ENCODE results near the gene SDK1. TPM values are rescaled to one million over a fixed set of nuclear protein-coding genes. Genes with fewer than 3 reads are reported as not detected.
A peak's percentile ranks its signal among the peaks of the same experiment; 100 is the strongest.

SDK1 gene
- total RNA-seq, 4 donors from 2014 or later: 3.7 to 80.9 (median 13.1) TPM

DNA sequence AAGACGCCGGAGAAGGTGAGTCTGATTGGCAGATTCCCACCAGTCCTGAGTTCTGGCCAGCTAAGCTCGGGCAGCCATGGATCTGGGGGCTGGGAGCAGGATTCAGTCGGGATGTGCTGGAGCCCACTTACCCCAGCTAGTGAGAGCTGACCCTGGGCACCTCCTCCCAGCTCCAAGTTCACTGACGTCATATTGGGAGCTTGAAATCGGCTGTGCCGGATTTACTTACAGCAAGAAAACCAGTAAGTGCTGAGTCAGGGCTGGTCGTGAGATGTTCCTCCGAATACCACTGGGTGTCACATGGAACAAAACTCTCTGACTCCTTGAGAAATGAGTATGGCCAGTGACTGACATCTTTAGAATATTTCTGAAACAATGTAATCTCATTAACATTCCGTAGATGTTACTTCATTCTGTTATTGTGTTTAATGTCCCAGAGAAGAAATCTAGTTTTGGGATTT lies 621.2 kb downstream of the SDK1 start:
- no peaks in the 10 kb centered on the region for H3K27me3 ChIP-seq
- H3K27ac ChIP-seq: no peak overlapping the region
- no peak overlapping the region for H3K4me3 ChIP-seq
- H3K9me3 ChIP-seq: no peaks in the 10 kb centered on the region
- peak in 1 of 3 donors; percentile 54 for DNase-seq
- peak in 3 of 6 experiments; percentile 6 to 32 (median 26) for TF ChIP-seq CTCF (IDR thresholded peaks at IDR 0.05)
- TF ChIP-seq POLR2A (IDR thresholded peaks at IDR 0.05): no peak
- no peaks in the 10 kb centered on the region for H3K36me3 ChIP-seq
- no peaks in the 10 kb centered on the region for H3K4me1 ChIP-seq

DNA sequence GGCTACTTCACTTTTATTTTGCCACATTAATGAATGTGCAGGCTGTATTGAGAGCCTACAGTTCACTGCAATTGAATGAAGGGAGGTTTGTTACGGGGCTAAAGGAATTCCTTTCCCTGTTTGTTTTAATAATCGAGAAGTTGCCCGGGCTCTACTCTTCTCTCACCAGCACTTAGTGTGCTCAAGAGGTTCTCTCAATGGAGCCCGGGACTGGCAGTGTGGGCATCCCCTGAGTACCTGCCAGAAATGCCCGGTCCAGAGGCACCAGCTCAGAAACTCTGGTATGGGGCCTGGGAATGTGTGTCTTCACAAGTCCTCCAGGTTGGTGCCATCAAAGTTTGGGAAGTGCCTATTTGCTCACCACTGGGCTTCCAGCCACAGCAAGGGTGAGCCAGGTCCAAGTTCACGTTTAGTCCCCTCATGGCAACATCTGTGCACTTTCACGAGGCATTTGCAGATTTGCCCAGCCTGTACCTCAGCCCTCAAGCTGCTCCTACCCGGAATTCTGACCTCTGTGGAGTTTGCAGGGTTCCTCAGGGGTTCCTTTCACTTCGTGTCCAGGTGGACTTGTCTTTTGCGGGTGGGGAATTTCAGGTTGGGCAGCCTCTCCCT lies 622.4 kb downstream of the SDK1 start:
- H3K4me3 ChIP-seq: no peak overlapping the region
- H3K9me3 ChIP-seq: no peaks in the 10 kb centered on the region
- H3K4me1 ChIP-seq: no peaks in the 10 kb centered on the region
- no peaks in the 10 kb centered on the region for H3K27me3 ChIP-seq
- no peak overlapping the region for H3K27ac ChIP-seq
- no peak for DNase-seq
- TF ChIP-seq POLR2A (IDR thresholded peaks at IDR 0.05): no peak
- no peaks in the 10 kb centered on the region for H3K36me3 ChIP-seq

DNA sequence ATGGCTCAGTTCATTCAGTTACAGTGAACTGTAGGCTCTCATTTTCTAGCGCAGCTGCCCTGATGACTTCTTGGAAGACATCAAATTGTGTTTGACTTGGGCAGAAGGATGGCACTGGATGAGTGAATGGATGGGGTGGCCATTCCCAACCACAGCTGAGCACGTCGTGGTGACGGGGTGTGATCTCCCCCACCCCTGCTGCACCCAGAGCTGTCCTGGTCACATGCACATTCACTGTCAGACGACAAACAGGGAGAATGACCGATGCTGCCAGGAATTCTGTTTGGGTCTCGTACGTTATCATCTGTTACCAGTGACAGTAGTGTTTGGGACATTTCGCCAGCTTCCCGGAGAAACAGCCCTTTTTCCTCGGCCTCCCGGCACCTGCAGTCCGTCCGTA lies 623.2 kb downstream of the SDK1 start:
- Histone ChIP-seq H3K4me3 (no peak overlapping the region), H3K36me3 (no peaks in the 10 kb centered on the region), H3K27ac (no peak overlapping the region), H3K9me3 (no peaks in the 10 kb centered on the region), H3K4me1 (no peaks in the 10 kb centered on the region), H3K27me3 (no peaks in the 10 kb centered on the region)
- DNase-seq: no peak
- TF ChIP-seq POLR2A (IDR thresholded peaks at IDR 0.05): no peak
- TF ChIP-seq CTCF (IDR thresholded peaks at IDR 0.05): no peak

DNA sequence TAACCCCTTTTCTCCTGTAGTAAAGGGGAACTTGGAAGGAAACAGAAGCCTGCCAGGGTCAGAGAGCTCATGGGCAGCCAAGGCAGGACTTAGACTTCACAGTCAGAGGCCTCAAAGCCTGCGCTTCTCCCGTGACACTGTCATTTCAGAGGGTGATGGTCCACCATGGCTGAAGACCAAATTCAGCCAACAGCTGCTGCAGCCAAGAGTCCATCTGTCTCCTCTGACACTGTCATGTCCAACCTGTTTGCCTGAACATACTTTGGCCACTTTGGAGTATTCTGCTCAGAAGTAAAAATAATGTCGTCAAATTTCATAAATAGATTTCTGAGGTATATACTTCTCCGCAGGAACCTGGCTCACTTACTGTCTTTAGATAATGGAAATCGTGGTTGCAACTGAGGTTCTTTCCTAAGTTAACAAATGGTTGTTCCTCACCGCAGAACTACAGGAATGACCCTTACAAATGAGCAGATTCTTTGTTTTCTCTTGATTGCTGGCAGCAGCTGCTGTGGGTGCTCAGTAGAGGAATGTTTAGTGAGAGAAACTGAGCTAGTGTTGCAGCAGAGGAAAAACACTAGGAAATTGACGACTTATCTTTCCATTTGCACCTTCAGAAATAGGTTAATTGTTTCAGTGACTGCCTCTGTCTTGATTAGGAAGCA lies 626.5 kb downstream of the SDK1 start:
- DNase-seq: no peak
- H3K4me1 ChIP-seq: no peaks in the 10 kb centered on the region
- no peaks in the 10 kb centered on the region for H3K36me3 ChIP-seq
- no peak for TF ChIP-seq CTCF (IDR thresholded peaks at IDR 0.05)
- H3K4me3 ChIP-seq: no peak overlapping the region
- no peaks in the 10 kb centered on the region for H3K9me3 ChIP-seq
- H3K27ac ChIP-seq: no peak overlapping the region
- no peaks in the 10 kb centered on the region for H3K27me3 ChIP-seq

DNA sequence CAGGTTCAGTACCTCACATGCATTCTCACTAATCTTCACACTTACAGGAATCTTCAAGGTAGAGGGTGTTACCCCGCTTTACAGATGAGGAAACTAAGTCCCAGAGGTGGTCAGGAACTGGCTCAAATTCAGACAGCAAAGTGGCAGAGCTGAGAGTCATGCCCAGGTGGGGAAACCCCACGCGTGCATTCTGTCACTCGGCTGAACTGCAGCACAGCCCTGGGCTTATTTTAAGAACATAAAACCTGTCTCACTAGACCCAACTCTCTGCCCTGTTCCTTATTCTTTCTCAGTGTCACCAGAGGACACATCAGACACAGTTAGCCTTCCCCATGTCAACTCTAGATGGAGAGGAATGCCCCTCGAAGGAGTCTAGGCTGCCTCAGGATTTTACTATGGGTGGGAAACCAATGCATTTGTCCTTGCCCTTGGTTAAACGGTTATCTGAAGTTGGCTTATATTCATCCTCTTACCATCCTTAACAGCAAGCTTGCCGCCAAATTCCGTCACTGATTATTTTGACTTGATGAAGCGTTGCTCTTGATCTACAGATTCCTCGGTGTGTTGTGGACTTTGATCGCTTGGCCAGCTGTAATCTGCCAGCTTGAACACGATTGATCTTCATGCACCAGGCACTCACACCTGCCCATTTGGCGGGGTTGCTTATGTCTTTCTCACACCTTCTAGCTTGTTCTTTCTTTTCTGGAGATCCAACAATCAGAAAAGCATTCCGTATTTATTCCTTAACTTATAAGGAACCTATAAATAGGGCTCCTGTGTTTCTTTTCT lies 627.9 kb downstream of the SDK1 start:
- Histone ChIP-seq H3K9me3 (no peaks in the 10 kb centered on the region), H3K27ac (no peak overlapping the region), H3K36me3 (no peaks in the 10 kb centered on the region), H3K27me3 (no peaks in the 10 kb centered on the region), H3K4me1 (no peaks in the 10 kb centered on the region), H3K4me3 (no peak overlapping the region)
- TF ChIP-seq CTCF (IDR thresholded peaks at IDR 0.05) (no peak), POLR2A (IDR thresholded peaks at IDR 0.05) (no peak)
- no peak for DNase-seq

DNA sequence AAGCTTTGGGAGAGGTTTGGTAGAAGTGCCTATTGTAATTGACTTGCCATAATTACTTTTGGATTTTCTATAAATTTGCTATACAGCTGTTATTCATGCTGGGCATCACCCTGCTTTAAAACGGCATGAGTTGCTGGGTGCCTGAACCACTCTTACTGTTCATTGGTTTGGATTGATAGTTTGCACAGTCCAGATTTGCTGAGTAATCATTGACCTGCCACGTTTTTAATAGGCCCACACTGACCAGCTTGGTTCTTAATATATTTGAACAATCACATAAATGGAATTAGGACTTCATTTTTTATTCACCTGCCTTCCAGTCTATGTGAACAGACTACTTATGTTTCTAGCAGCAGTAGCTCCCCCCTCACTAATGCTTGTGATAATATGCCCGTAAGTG lies 630.8 kb downstream of the SDK1 start:
- no peak for DNase-seq
- TF ChIP-seq CTCF (IDR thresholded peaks at IDR 0.05): no peak
- no peak for TF ChIP-seq POLR2A (IDR thresholded peaks at IDR 0.05)
- no peak overlapping the region for H3K4me3 ChIP-seq
- H3K4me1 ChIP-seq: no peaks in the 10 kb centered on the region
- no peaks in the 10 kb centered on the region for H3K27me3 ChIP-seq
- H3K27ac ChIP-seq: no peak overlapping the region
- no peaks in the 10 kb centered on the region for H3K9me3 ChIP-seq
- no peaks in the 10 kb centered on the region for H3K36me3 ChIP-seq
